Spleen (tissue), 7 donors: ENCODE results near the gene PGAM2.

ENCODE experiments used
- CTCF ChIP-seq, 11 experiments: fragments of 200-600 bp in 7 of 11; fragments of 450-650 bp in 4 of 11; sonication (generic) in 4 of 11; IDR thresholded peaks in 8 of 11; conservative IDR thresholded peaks in 3 of 11; 1 replicate in 7 of 11; 2 replicates in 4 of 11; pipeline versions ENCODE4 v1.4.0 to v1.8.0; 2016 to 2021; ENCODE audit warnings: antibody characterized with exemption in 11 of 11, inconsistent platforms in 4 of 11, mild to moderate bottlenecking in 1 of 11
- POLR2A ChIP-seq, 3 donors: fragments of 450-650 bp; IDR thresholded peaks; one replicate each; pipeline ENCODE4 v1.5.1; 2017; ENCODE audit warnings: antibody characterized with exemption in 3 of 3, mild to moderate bottlenecking in 1 of 3
- donor health status: DM: no; HTN: no; CAD: no; lungs with moderate emphysema.
- donor health status: DM: no; HTN: no; CAD: no.
- donor health status: DM: no; HTN: no; CAD: no.

- TF ChIP-seq CTCF (IDR thresholded peaks at IDR 0.05 in 8 of 11, conservative IDR thresholded peaks at IDR 0.05 in 3 of 11) = no peak
- no peak for TF ChIP-seq POLR2A (IDR thresholded peaks at IDR 0.05)
Observed at GRCh38 chr7:44057849-44058758, 7.3 kb downstream of the PGAM2 start.
